Stomach (tissue), 9 donors: ENCODE data around the gene DDI2. TPM values are rescaled to one million over a fixed set of nuclear protein-coding genes. Genes with fewer than 3 reads are reported as not detected.
"Not testable (repeated sequence)": the region's sequence is repeated elsewhere in the genome, so short reads cannot be mapped to it uniquely, and the experiment has no call there.

Experiments used
- DNase-seq, 2 donors: peaks; one replicate each; pipeline versions ENCODE4 v3.0.0 to v3.0.0-alpha.2; 2013 to 2019
- H3K27ac ChIP-seq, 5 donors: fragments of 200-600 bp in 4 of 5; sonication (generic) in 4 of 5; one replicate each; pipeline ENCODE4 v1.5.1; 2013 to 2019; ENCODE audit warnings: mild to moderate bottlenecking in 1 of 5, moderate library complexity in 1 of 5
- H3K27me3 ChIP-seq, 3 donors: fragments of 200-600 bp; sonication (generic); one replicate each; pipeline ENCODE4 v1.5.1; 2017 to 2019; ENCODE audit warnings: mixed run types in 1 of 3
- H3K36me3 ChIP-seq, 4 donors: fragments of 200-600 bp; sonication (generic); 1 replicate in 3 of 4; 2 replicates in 1 of 4; pipeline ENCODE4 v1.5.1; 2016 to 2019
- H3K4me1 ChIP-seq, 4 donors: fragments of 200-600 bp; sonication (generic); one replicate each; pipeline ENCODE4 v1.5.1; 2016 to 2019
- H3K4me3 ChIP-seq, 4 donors: fragments of 200-600 bp; sonication (generic) in 3 of 4; one replicate each; pipeline ENCODE4 v1.5.1; 2016 to 2019; ENCODE audit warnings: mild to moderate bottlenecking in 1 of 4
- H3K9me3 ChIP-seq, 4 donors: fragments of 200-600 bp; sonication (generic); one replicate each; pipeline ENCODE4 v1.5.1; 2016 to 2019
- EP300 ChIP-seq: sonication (generic); formaldehyde crosslinking; IDR thresholded peaks from one replicate; pipeline ENCODE4 v1.6.1; 2017; ENCODE audit warnings: antibody characterized with exemption
- POLR2A ChIP-seq, 4 donors: fragments of 450-650 bp; IDR thresholded peaks; one replicate each; pipeline ENCODE4 v1.6.1; 2016; ENCODE audit warnings: antibody characterized with exemption in 4 of 4, control low read depth in 2 of 4, mild to moderate bottlenecking in 1 of 4, moderate library complexity in 1 of 4
- POLR2AphosphoS5 ChIP-seq, 3 donors: sonication (generic); formaldehyde crosslinking; IDR thresholded peaks; one replicate each; pipeline ENCODE4 v1.6.1; 2016; ENCODE audit warnings: antibody characterized with exemption in 3 of 3
- WGBS, 5 donors: extraction: QIAGEN DNeasy Blood & Tissue Kit in 3 of 5; methylation state at CpG; one replicate each; pipeline versions ENCODE4 v1.1.5 to v1.1.7; 2013 to 2018; 5-methylcytosine and 5-hydroxymethylcytosine counted together
- intact Hi-C: fragments of 100-400 bp; cut with DNase I; formaldehyde crosslinking; loops from one replicate; pipeline ENCODE4 v1.15.1; 2023; ENCODE audit warnings: low total_unique reads
- polyA plus RNA-seq, 3 donors: library from polyadenylated mRNA; stranded (reverse); fragments of 200-250 nt; gene quantifications; one replicate each; pipeline ENCODE4 v1.2.3, GENCODE V29; 2013
- total RNA-seq, 5 donors: library from RNA; depleted of rRNA; stranded (reverse); fragments of >200 nt; gene quantifications; one replicate each; pipeline versions ENCODE4 v1.1.0 to v1.2.3, GENCODE V29; 2014 to 2016
- TF ChIP-seq, protein P1 (sequence below), 7 experiments: fragments of 450-650 bp in 4 of 7; fragments of 200-600 bp in 3 of 7; sonication (generic) in 3 of 7; IDR thresholded peaks; one replicate each; pipeline ENCODE4 v1.5.1; 2016 to 2019; ENCODE audit warnings: antibody characterized with exemption in 7 of 7, control low read depth in 2 of 7, mild to moderate bottlenecking in 1 of 7
- donor health status: healthy with polysubstance abuse.
- donor health status: Bipolar disorder and iron deficiency.
- donor health status: healthy.

DDI2 gene
- total and polyA plus RNA-seq, 8 donors, result 3.1 to 261 (median 16.6) TPM

DNA sequence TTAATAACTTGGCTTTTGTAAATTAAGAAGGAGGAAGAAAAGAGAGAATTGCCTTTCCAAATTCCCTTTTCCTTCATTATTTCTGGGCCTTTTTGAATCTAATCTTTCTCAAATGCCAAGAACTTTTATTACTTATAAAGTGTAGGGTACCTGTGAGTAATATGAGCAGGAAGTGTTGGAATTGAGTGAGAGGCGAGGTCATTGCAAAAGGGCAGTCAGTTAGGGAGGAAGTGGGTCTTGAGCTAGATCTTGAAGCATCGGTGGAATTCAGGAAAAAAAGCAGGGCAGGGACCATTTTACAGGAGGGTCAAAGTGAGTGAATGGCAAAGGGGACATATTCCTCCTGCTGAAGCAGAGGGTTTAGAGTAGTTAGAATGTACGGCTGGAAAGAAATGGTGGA lies 23.4 kb downstream of the DDI2 start:
- TF ChIP-seq, protein P1, sequence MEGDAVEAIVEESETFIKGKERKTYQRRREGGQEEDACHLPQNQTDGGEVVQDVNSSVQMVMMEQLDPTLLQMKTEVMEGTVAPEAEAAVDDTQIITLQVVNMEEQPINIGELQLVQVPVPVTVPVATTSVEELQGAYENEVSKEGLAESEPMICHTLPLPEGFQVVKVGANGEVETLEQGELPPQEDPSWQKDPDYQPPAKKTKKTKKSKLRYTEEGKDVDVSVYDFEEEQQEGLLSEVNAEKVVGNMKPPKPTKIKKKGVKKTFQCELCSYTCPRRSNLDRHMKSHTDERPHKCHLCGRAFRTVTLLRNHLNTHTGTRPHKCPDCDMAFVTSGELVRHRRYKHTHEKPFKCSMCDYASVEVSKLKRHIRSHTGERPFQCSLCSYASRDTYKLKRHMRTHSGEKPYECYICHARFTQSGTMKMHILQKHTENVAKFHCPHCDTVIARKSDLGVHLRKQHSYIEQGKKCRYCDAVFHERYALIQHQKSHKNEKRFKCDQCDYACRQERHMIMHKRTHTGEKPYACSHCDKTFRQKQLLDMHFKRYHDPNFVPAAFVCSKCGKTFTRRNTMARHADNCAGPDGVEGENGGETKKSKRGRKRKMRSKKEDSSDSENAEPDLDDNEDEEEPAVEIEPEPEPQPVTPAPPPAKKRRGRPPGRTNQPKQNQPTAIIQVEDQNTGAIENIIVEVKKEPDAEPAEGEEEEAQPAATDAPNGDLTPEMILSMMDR (IDR thresholded peaks at IDR 0.05), result no peak
- TF ChIP-seq POLR2A (IDR thresholded peaks at IDR 0.05) (no peak), EP300 (no peak), POLR2AphosphoS5 (IDR thresholded peaks at IDR 0.05) (no peak)
- WGBS, 5 donors, result 88 to 94% (median 90%) methylated on average over 3 of the region's 3 CpGs
- H3K27me3 ChIP-seq, result no peaks in the 10 kb centered on the region
- no peak overlapping the region for H3K4me3 ChIP-seq
- no peak overlapping the region for H3K27ac ChIP-seq
- no peaks in the 10 kb centered on the region for H3K9me3 ChIP-seq
- H3K36me3 ChIP-seq, result peaks cover 53 to 97% (median 93%) of the 10 kb centered on the region in 4 donors
- intact Hi-C loops, result no loop called here
- no peak for DNase-seq
- no peaks in the 10 kb centered on the region for H3K4me1 ChIP-seq

DNA sequence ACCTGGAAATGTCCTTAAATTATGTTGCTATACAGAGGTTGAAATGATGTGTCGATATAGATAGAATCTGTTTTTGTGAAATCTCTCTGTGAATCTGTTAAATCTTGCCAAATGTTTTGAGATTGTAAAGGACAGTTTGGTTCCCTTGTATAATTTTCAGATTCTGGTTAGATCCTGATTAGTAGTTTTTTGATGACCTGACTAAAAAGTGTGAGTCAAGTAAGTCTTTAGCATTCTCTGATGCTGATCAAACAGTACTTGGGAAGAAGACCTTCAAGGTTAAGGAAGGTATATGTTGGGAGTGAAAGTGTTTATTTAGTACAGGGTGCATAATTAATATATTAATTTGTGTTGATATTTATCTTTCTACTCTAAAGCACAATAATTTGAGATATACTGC lies 32.7 kb downstream of the DDI2 start:
- H3K27me3 ChIP-seq, result no peaks in the 10 kb centered on the region
- WGBS, 5 donors, result 92 to 100% (median 97%) methylated on average over 1 of the region's 1 CpG
- H3K4me1 ChIP-seq, result no peaks in the 10 kb centered on the region
- peaks cover 25 to 96% (median 92%) of the 10 kb centered on the region in 4 donors for H3K36me3 ChIP-seq
- intact Hi-C loops, result no loop called here
- no peak overlapping the region for H3K4me3 ChIP-seq
- no peak for TF ChIP-seq EP300
- TF ChIP-seq, protein P1 (IDR thresholded peaks at IDR 0.05), result no peak
- no peak for TF ChIP-seq POLR2A (IDR thresholded peaks at IDR 0.05)
- no peak for TF ChIP-seq POLR2AphosphoS5 (IDR thresholded peaks at IDR 0.05)
- H3K27ac ChIP-seq, result no peak overlapping the region
- H3K9me3 ChIP-seq, result no peaks in the 10 kb centered on the region
- no peak for DNase-seq

DNA sequence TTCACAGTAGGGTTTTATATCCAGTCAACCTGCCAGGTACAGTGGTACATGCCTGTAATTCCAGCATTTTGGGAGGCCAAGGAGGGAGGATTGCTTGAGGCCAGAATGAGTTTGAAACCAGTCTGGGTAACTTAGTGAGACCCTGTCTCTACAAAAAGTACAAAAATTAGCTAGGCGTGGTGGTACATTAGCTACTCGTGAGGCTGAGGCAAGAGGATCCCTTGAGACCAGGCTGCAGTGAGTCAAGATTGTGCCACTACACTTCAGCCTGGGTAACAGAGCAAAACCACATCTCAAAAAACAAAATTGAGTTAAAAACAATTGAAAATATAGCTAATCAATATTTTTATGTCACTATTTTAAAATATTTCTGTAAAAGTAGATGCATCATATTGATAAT lies 33.2 kb downstream of the DDI2 start:
- no peak for DNase-seq
- Histone ChIP-seq H3K4me1 (no peaks in the 10 kb centered on the region), H3K27ac (no peak overlapping the region), H3K27me3 (no peaks in the 10 kb centered on the region), H3K9me3 (no peaks in the 10 kb centered on the region), H3K36me3 (peaks cover 28 to 96% (median 92%) of the 10 kb centered on the region in 4 donors), H3K4me3 (no peak overlapping the region)
- intact Hi-C loops, result no loop called here
- 90 to 98% (median 93%) methylated on average over 2 of the region's 2 CpGs for WGBS, 5 donors
- no peak for TF ChIP-seq POLR2A (IDR thresholded peaks at IDR 0.05)
- TF ChIP-seq POLR2AphosphoS5 (IDR thresholded peaks at IDR 0.05), result no peak
- TF ChIP-seq, protein P1 (IDR thresholded peaks at IDR 0.05), result no peak
- no peak for TF ChIP-seq EP300

GRCh38 chr1:15652130-15652529 lies 34.9 kb downstream of the DDI2 start:
- H3K4me3 ChIP-seq, DNase-seq, H3K27ac ChIP-seq, H3K27me3 ChIP-seq, intact Hi-C loops, H3K9me3 ChIP-seq, H3K4me1 ChIP-seq: not testable (repeated sequence)
- peaks cover 35 to 96% (median 93%) of the 10 kb centered on the region in 4 donors for H3K36me3 ChIP-seq
- 83 to 100% (median 93%) methylated on average over 2 to 6 of the region's 6 CpGs for WGBS, 5 donors

- TF ChIP-seq, protein P1 (IDR thresholded peaks at IDR 0.05), result no peak
- TF ChIP-seq POLR2AphosphoS5 (IDR thresholded peaks at IDR 0.05) (no peak), EP300 (no peak), POLR2A (IDR thresholded peaks at IDR 0.05) (no peak)
- 87 to 94% (median 90%) methylated on average over 6 of the region's 6 CpGs for WGBS, 5 donors
- no peak overlapping the region for H3K27ac ChIP-seq
- no peak overlapping the region for H3K4me3 ChIP-seq
- DNase-seq, result no peak
- H3K4me1 ChIP-seq, result no peaks in the 10 kb centered on the region
- H3K27me3 ChIP-seq, result no peaks in the 10 kb centered on the region
- H3K9me3 ChIP-seq, result no peaks in the 10 kb centered on the region
- peaks cover 30 to 100% (median 96%) of the 10 kb centered on the region in 4 donors for H3K36me3 ChIP-seq
- intact Hi-C loops, result no loop called here
These were observed 36.9 kb downstream of the DDI2 start for GRCh38 chr1:15654091-15654690.
